Measurements from ENCODE around the gene UCP3.
A peak's percentile ranks its signal among the peaks of the same experiment; 100 is the strongest.
"Not testable (repeated sequence)": the region's sequence is repeated elsewhere in the genome, so short reads cannot be mapped to it uniquely, and the experiment has no call there.

UCP3 gene

DNA sequence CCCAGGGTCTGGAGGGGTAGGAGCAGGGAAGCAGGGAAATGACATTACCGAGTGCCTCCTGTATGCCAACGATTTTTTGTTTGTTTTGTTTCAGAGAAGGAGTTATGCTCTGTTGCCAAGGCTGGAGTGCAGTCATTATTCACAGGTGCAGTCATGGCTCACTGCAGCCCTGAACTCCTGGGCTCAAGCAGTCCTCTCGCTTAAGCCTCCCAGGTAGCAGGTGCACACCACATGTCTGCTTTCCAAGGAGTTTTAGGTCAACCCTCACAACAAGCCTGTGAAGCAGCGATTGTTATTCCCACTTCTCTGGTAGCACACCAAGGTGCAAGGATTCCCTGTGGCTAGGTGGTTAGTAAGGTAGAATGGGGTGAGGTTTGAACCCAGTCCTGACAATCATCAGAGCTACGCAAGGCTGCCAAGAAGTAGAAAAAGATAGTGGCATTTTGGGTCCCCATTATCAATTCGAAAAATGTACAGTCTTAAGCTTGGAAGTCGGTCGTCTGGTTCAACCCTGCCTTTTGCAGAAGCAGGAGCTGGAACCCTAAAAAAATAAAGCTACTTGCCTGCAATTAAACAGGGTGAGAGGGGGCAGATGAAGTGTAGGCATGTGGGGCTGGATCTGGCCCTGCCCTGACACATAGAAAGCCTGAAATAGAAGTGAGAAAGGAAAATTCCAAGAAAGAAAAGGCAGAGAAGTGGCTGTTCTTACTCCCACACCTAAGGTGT, 9.1 kb downstream of the UCP3 start:
- DNase-seq = no peak

DNA sequence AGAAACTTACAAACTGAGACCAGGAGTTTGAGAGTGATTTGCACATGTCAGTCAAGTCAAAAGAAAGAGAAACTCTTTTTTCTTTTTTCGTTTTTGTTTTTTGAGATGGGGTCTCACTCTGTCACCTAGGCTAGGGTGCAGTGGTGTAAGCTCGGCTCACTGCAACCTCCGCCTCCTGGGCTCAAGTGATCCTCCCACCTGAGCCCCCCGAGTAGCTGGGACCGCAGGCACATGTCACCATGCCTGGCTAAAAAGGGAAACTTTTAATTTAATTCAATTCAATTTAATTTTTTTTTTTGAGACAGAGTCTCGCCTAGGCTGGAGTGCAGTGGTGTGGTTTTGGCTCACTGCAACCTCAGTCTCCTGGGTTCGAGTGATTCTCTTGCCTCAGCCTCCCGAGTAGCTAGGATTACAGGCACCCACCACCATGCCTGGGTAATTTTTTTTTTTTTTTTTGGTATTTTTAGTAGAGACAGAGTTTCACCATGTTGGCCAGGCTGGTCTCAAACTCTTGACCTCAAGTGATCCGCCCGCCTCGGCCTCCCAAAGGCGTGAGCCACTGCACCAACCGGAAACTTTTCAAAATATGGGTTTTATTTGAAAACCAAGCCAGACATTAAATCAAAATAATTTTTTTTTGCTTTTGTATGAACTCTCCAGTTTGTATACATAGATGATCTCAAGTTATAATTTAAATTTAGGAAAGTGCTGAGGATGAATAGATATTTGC, 9.9 kb downstream of the UCP3 start:
- no peak for DNase-seq

DNA sequence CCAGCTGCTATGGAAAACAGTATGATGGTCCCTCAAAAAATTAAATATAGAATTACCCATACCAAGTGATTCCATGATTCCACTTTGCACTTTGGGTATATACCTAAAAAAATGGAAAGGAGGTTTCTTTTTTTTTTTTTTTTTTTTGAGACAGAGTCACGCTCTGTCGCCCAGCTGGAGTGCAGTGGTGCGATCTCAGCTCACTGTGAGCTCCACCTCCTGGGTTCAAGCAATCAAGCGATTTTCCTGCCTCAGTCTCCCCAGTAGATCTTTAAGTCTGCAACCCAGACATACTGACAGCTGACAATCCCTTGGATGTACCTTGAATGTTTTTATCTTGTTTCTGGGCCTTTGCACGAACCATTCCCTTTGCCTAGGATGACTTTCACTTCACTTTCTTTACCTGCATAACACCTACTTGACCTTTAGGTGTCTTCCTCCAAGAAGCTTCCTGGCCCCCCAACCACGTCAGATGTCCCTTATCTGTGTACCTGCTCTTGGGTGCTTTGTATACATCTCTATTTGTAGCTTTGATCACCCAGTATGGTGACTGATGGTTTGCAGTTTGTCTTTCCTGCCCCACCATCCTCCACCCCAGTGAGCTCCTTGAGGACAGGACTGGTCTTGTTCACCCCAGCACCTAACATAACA, 11.6 kb downstream of the UCP3 start:
- DNase-seq = no peak

DNA sequence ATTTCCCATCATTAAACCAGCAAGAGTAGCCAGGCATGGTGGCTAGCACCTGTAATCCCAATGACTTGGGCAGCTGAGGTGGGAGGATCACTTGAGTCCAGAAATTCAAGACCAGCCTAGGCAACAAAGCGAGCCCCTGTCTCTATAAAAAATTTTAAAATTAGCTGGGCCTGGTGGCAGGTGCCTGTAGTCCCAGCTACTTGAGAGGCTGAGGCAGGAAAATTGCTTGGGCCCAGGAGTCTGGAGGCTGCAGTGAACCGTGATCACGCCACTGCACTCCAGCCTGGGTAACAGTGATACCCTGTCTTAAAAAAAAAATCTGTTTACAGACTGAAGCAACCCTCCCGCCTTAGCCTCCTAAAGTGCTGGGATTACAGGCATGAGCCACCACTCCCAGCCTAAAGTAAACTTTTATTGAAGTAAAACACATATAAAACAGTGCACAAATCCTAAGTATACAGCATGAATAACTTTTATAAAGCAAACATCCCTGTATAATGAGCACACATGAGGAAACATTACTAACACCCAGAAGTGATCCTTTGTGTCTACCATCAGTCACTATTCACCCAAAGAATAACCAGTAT, 12.6 kb downstream of the UCP3 start:
- no peak for DNase-seq

DNA sequence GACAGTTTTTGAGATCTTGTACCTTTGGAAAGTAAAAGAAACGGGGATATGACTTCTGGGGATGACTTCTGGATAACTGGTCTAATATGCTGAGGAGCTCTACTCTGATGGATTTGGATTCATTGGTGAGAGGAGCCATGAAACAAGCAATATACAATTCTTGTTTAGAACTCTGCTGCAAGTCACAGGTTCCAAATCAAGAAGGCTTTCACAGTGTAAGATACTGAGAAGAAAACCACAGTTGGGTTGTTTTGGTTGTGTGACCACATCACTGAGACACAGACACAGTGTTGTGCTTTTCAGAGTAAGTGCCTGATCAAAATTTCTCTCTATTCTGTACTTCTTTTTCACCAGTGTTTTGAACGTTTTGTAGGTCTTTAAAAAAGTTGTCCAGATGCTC, 13.2 kb downstream of the UCP3 start:
- DNase-seq = no peak

GRCh38 chr11:73995247-73995646, 13.6 kb downstream of the UCP3 start:
- DNase-seq = no peak

DNA sequence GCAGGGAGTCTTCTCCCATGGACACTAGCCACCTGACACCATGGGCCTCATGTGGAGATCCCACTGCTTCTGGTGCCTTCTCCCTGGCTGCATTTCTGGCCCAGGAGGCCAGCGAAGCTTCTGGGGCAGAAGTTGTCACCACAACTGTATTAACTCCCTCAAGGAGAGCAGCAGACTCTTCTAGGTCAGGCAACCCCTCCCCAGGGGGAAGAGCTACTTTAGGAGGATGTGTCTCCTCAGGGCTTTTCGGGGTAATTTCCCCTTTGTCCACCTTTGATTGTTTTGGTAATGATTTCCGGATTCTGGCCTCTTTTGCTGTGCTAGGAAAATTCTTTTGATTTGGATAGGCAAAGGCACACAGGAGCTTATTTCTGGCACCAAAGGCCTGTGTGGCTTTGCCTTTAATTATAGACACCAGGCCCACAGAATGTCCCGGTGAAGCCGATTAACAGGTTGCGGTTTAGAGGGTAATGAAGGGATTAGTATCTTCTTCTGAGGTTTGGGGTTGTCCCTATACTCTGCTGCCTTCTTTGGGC, 17.3 kb downstream of the UCP3 start:
- DNase-seq = no peak

GRCh38 chr11:73990730-73991129, 18.2 kb downstream of the UCP3 start:
- no peak for DNase-seq

GRCh38 chr11:73989156-73989555, 19.7 kb downstream of the UCP3 start:
- no peak for DNase-seq

DNA sequence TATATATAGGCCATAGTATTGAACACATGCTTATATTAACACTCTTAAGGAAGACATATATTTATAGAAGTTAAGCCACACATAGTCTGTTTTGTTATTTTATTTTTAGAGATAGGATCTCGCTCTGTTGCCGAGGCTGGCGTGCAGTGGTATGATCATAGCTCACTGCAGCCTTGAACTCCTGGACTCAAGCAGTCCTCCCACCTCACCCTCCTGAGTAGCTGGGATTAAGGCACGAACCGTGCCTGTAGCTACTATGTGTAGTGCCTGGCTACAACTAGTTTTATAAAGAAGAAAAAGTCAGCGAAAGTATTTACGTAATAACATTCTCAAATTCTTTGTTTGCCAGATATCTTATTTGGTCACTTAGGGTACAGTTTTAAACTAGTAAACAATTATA, 20.7 kb downstream of the UCP3 start:
- no peak for DNase-seq

DNA sequence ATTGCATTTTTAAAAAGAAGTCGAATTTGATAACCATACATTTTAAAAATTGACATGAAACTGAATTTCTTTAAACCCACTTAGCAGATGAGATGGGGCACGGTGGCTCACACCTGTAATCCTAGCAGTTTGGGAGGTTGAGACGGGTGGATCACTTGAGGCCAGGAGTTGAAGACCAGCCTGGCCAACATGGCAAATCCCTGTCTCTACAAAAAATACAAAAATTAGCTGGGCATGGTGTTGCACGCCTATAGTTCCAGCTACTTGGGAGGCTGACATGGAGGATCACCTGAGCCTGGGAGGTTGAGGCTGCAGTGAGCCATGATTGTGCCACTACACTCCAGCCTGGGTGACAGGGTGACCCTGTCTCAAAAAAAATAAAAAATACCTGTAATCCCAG, 23.2 kb downstream of the UCP3 start:
- not testable (repeated sequence) for DNase-seq

- DNase-seq = no peak
Observed at GRCh38 chr11:73983741-73984538, 24.9 kb downstream of the UCP3 start.

DNA sequence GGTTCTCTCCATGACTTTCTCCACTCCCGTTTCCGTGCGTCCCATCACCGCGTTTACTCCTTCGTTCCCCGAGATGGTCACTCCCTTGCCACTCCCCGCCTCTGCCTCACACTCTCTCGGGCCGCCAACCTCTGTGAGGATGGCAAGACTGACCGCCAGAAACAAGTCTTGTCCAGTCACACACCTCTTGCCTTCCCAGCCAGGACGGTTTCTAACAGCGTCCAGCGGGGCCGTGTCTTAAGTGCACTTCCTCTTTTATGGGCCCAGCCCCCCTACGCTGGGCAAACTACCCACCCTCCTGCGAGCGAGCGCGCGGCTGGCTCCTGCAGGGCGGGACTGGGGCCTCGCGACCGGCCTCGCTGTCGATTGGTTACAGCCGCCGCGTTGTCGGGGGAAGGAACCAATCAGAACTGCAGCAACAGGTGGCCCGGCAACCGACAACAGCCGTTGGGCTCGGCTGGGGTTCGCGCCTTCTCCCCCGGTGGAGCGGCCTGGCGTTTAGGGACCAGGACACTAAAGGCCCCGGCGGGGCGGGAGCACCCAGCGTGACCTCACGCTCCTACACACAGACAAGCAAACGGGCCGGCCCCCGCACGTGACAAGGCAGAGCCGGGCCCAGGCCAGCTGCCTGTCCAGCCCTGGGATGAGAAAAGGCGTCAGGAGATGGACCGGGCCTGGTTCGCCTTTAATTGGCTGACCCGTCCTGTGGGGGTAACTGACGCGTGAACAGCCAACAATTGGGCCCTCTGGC, 25.7 kb downstream of the UCP3 start:
- DNase-seq = peak; percentile 97

DNA sequence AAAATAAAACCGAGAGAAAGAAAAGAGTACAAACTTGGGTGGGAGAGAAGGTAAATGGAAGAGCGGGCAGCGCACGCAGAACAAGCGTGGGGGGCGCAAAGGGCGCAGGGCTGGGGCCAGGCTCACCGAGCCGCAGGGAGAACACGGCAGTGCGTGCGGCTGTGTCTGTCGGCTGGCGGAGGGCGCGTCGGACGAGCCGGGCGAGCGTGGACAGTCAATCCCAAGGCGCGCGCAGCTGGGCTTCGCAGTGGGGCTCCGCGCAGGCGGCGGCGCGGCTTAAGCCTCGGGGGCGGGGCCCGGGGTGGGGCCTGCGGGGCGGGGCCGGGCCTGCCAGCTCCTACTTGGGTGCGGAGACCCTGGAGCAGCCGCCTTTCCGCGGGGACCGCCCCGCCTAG, 26.3 kb downstream of the UCP3 start, which contains the start of gene UCP2:
Gene UCP2, minus strand, starts transcription at position 249 of the 395 bp plus-strand sequence. CDS start 4,465 bp downstream, outside the sequence.
- DNase-seq = peak; percentile 90

DNA sequence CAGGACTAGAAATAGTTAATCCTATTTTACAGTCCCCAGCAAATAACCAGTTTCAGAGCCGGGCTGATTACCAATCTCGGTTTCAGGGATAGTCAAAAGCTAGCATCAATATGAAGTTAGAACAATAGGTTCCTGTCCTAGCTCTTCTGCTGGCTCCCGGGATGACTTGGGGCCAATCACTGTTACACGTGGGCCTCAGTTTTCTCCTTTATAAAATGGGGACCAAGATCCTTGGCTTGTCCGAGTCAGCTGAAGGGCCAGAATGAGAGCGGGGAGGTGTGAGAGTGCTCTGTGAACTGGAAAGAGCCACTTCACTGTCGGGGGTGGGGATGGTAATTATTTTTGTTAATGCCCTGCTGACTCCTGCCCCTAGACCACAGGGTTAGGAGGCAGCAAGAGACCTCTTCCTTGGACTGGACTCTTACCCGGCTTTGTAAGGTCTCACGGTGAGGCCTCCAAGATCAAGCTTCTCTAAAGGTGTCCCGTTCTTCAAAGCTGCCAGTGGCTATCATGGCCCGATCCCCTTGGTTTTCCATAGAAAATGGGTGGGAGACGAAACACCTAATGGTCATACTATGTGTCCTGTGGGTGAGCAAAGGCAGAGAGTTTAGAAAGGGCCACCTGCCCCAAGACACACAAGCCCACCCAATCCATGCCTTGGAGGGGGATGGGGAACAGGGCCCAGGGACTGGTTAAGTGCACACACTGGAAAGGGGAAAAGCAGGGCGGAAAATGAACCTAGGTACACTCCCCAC, 27.7 kb downstream of the UCP3 start:
- no peak for DNase-seq

DNA sequence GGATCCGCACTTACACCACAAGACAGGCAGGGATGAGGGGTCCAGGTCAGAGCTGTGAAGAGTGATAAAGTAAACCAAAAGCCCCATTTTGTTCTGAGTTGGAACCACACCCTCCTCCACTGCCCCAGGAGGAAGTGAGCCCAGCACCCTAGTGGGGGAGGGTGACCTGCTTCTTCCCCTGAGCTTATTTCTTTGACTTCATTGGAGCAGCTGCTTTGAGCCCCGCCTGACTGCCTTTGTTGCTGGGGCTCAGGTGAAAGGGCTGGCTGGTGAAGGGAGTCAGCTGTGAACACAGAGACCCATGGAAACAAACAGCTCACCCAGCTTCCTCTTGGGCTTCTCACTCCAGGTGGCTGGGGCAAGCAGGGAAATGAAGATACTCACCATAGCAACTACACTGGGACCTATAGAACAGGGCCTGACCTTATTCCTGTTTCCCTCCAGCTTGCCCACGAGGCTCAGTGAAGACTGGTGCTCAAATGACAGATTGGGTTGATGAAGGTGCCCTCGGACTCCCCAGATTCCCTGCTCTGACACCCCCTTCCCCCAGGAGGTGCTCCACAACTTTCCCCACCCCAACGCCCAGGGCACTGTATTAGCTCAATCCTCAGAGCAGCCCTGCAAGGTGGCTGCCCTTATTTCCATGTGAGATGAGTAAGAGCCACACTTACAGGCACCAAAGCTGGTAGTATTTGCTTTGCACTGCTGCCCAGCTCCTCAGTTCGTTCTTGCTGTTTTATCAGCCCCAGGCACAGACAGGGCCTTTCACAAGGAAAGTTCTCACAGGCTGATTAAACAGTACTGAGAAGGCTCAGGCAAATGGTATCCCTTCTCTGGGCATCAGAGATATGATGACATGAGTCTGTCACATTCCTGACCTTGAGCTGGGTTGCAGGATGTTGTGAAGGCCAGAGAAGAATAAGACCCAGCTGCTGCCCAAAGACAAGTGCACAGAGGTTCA, 28.6 kb downstream of the UCP3 start:
- DNase-seq = peak; percentile 70

GRCh38 chr11:73978576-73979086, 30.3 kb downstream of the UCP3 start:
- DNase-seq = no peak

DNA sequence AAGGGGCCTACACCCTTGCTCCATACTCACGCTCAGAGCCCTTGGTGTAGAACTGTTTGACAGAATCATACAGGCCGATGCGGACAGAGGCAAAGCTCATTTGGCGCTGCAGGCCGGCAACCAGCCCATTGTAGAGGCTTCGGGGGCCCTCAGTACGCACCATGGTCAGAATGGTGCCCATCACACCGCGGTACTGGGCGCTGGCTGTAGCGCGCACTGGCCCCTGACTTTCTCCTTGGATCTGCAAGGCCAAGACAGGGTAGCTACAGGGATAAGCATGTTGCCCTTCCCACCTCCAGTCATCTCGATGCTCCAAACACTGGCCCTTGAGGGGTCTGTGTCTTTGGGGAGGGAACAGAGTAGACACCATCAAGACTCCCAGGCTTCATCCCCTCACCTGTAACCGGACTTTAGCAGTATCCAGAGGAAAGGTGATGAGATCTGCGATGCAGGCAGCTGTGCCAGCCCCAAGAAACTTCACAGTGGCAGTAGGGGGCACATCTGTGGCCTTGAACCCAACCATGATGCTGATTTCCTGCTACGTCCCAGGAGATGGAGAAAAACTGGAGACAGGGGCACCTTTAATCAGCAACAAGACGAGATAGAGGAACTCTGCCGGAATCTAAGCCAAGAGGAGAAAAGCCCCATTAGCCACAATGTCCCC, 30.9 kb downstream of the UCP3 start:
- no peak for DNase-seq

All from NCI-H526 treated with DMSO at 0.1 percent for 48 hours (cell line).